ENCODE measurements around the gene PCCA. TPM values are rescaled to one million over a fixed set of nuclear protein-coding genes. Genes with fewer than 3 reads are reported as not detected.

The PCCA gene
- total and polyA plus RNA-seq, 2 of the 13 experiments (the other 11 are each of a cell fraction or from before 2014, with no cell fraction given), result 15.0 to 32.2 TPM

GRCh38 chr13:100095498-100095897 lies 6.6 kb downstream of the PCCA start:
- Histone ChIP-seq H4K20me1 (ENCODE audit: insufficient read depth, low read length) (peaks cover 7% of the 10 kb centered on the region), H3K9ac (ENCODE audit: insufficient read depth, low read depth, low read length) (no peak overlapping the region), H3K9me3 (ENCODE audit: low read length) (no peaks in the 10 kb centered on the region), H3K27me3 (ENCODE audit: control insufficient read depth in 1 of 2, insufficient read depth in 2 of 2, low read length in 2 of 2) (no peaks in the 10 kb centered on the region), H3K4me2 (ENCODE audit: low read depth, low read length) (no peak overlapping the region), H2AFZ (ENCODE audit: low read length) (no peak overlapping the region), H3K36me3 (replicated peaks in 1 of 2; ENCODE audit: control insufficient read depth in 1 of 2, insufficient read depth in 2 of 2, low read length in 2 of 2) (no peaks in the 10 kb centered on the region), H3K27ac (ENCODE audit: extremely low read length, insufficient read depth, low read length) (no peak overlapping the region), H3K79me2 (ENCODE audit: insufficient read depth, low read length) (peaks cover 73% of the 10 kb centered on the region), H3K4me1 (ENCODE audit: insufficient read depth, low read length) (peaks cover 50% of the 10 kb centered on the region), H3K4me3 (replicated peaks in 1 of 3; ENCODE audit: insufficient read depth in 1 of 3, low read depth in 2 of 3, low read length in 3 of 3) (no peak overlapping the region)
- ChIA-PET CTCF (ENCODE audit: low intra/inter-chr PET ratio, low total read pairs) (no interaction called here), POLR2A (no interaction called here)
- 94% methylated on average over 4 of the region's 4 CpGs for WGBS (ENCODE audit: low lambda C conversion rate)
- TF ChIP-seq, protein P1, sequence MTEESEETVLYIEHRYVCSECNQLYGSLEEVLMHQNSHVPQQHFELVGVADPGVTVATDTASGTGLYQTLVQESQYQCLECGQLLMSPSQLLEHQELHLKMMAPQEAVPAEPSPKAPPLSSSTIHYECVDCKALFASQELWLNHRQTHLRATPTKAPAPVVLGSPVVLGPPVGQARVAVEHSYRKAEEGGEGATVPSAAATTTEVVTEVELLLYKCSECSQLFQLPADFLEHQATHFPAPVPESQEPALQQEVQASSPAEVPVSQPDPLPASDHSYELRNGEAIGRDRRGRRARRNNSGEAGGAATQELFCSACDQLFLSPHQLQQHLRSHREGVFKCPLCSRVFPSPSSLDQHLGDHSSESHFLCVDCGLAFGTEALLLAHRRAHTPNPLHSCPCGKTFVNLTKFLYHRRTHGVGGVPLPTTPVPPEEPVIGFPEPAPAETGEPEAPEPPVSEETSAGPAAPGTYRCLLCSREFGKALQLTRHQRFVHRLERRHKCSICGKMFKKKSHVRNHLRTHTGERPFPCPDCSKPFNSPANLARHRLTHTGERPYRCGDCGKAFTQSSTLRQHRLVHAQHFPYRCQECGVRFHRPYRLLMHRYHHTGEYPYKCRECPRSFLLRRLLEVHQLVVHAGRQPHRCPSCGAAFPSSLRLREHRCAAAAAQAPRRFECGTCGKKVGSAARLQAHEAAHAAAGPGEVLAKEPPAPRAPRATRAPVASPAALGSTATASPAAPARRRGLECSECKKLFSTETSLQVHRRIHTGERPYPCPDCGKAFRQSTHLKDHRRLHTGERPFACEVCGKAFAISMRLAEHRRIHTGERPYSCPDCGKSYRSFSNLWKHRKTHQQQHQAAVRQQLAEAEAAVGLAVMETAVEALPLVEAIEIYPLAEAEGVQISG (CRISPR knock-in tag; IDR thresholded peaks at IDR 0.05), result no peak
- TF ChIP-seq CBX2 (IDR thresholded peaks at IDR 0.05; ENCODE audit: low read depth, low read length) (no peak), CBX2 (CRISPR knock-in tag; IDR thresholded peaks at IDR 0.05; ENCODE audit: low read depth) (no peak), TARDBP (CRISPR knock-in tag; IDR thresholded peaks at IDR 0.05) (no peak), HIC2 (CRISPR knock-in tag; IDR thresholded peaks at IDR 0.05; ENCODE audit: low read depth) (no peak), SP5 (CRISPR knock-in tag; IDR thresholded peaks at IDR 0.05; ENCODE audit: borderline replicate concordance, low read depth) (no peak), HES4 (CRISPR knock-in tag; IDR thresholded peaks at IDR 0.05; ENCODE audit: borderline replicate concordance) (no peak), ZNF678 (CRISPR knock-in tag; IDR thresholded peaks at IDR 0.05) (no peak), AKAP8 (CRISPR knock-in tag; IDR thresholded peaks at IDR 0.05) (no peak)
- TF ChIP-seq, protein P2, sequence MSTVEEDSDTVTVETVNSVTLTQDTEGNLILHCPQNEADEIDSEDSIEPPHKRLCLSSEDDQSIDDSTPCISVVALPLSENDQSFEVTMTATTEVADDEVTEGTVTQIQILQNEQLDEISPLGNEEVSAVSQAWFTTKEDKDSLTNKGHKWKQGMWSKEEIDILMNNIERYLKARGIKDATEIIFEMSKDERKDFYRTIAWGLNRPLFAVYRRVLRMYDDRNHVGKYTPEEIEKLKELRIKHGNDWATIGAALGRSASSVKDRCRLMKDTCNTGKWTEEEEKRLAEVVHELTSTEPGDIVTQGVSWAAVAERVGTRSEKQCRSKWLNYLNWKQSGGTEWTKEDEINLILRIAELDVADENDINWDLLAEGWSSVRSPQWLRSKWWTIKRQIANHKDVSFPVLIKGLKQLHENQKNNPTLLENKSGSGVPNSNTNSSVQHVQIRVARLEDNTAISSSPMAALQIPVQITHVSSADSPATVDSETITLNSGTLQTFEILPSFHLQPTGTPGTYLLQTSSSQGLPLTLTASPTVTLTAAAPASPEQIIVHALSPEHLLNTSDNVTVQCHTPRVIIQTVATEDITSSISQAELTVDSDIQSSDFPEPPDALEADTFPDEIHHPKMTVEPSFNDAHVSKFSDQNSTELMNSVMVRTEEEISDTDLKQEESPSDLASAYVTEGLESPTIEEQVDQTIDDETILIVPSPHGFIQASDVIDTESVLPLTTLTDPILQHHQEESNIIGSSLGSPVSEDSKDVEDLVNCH (CRISPR knock-in tag; IDR thresholded peaks at IDR 0.05), result no peak
- in situ Hi-C loops (cut with HindIII; ENCODE audit: extremely low pct_ligation_motif_present, low pct_unique_long_range_greater_than_20kb), result no loop called here
- no TSS peak for BruUV-seq (replicated peaks)
- FAIRE-seq (no peak), DNase-seq (ENCODE audit: low spot score) (no peak), ATAC-seq (no peak)
- intact Hi-C loops (cut with micrococcal nuclease; ENCODE audit: unreplicated experiment), result no loop called here
